DLD1 (cell line): ENCODE data around the gene NFIX.

Experiments
- in situ Hi-C: cut with HindIII; loops from 2 replicates; pipeline ENCODE4 v1.10.0; 2017; ENCODE audit warnings: low sequenced_read_pairs

NFIX gene

GRCh38 chr19:13018035-13018914, 23.0 kb downstream of the NFIX start:
- in situ Hi-C loops = no loop called here

GRCh38 chr19:13019332-13019731, 24.1 kb downstream of the NFIX start:
- in situ Hi-C loops = no loop called here

GRCh38 chr19:13020002-13020414, 24.7 kb downstream of the NFIX start:
- in situ Hi-C loops = no loop called here

GRCh38 chr19:13022111-13022858, 27.0 kb downstream of the NFIX start:
- in situ Hi-C loops = no loop called here

- in situ Hi-C loops = no loop called here
These were observed 27.8 kb downstream of the NFIX start for GRCh38 chr19:13022859-13023636.

GRCh38 chr19:13023656-13024055, 28.4 kb downstream of the NFIX start:
- in situ Hi-C loops = no loop called here

- in situ Hi-C loops = no loop called here
These were observed 29.1 kb downstream of the NFIX start for GRCh38 chr19:13024126-13024950.

- in situ Hi-C loops = no loop called here
These were observed 29.8 kb downstream of the NFIX start for GRCh38 chr19:13024951-13025697.

- in situ Hi-C loops = no loop called here
These were observed 30.7 kb downstream of the NFIX start for GRCh38 chr19:13025819-13026456.

GRCh38 chr19:13026462-13027370, 31.4 kb downstream of the NFIX start:
- in situ Hi-C loops = no loop called here

GRCh38 chr19:13027557-13027956, 32.3 kb downstream of the NFIX start:
- in situ Hi-C loops = no loop called here

GRCh38 chr19:13028027-13028426, 32.8 kb downstream of the NFIX start:
- in situ Hi-C loops = no loop called here

GRCh38 chr19:13029301-13029880, 34.1 kb downstream of the NFIX start:
- in situ Hi-C loops = no loop called here

GRCh38 chr19:13029893-13030292, 34.6 kb downstream of the NFIX start:
- in situ Hi-C loops = no loop called here

- in situ Hi-C loops = no loop called here
These were observed 36.8 kb downstream of the NFIX start for GRCh38 chr19:13031917-13032623.

- in situ Hi-C loops = no loop called here
These were observed 37.6 kb downstream of the NFIX start for GRCh38 chr19:13032837-13033236.

GRCh38 chr19:13033244-13033643, 38.0 kb downstream of the NFIX start:
- in situ Hi-C loops = no loop called here
